Chondrocyte (in vitro differentiated cells): Measurements from ENCODE around the gene CLCN7. TPM values are rescaled to one million over a fixed set of nuclear protein-coding genes. Genes with fewer than 3 reads are reported as not detected.
"Not testable (repeated sequence)": the region's sequence is repeated elsewhere in the genome, so short reads cannot be mapped to it uniquely, and the experiment has no call there.

Experiments
- DNase-seq: peaks from one replicate; pipeline ENCODE4 v3.0.0; 2021; ENCODE audit warnings: mixed read lengths, low spot score
- H3K27ac Mint-ChIP-seq: one replicate; pipeline ENCODE4 v1.8.0; 2021; ENCODE audit warnings: mild to moderate bottlenecking, moderate library complexity, mixed read lengths; ENCODE audit not compliant: unreplicated experiment
- H3K27me3 Mint-ChIP-seq: 2 replicates; pipeline ENCODE4 v1.8.0; 2021; ENCODE audit warnings: low read depth, mixed read lengths
- H3K36me3 Mint-ChIP-seq: 2 replicates; pipeline ENCODE4 v1.8.0; 2021; ENCODE audit warnings: low read depth, mixed read lengths
- H3K4me1 Mint-ChIP-seq: 2 replicates; pipeline ENCODE4 v1.8.0; 2021; ENCODE audit warnings: low read depth, mild to moderate bottlenecking, mixed read lengths
- H3K4me3 Mint-ChIP-seq: one replicate; pipeline ENCODE4 v1.8.0; 2021; ENCODE audit warnings: mild to moderate bottlenecking, moderate library complexity, mixed read lengths; ENCODE audit not compliant: unreplicated experiment
- H3K9me3 Mint-ChIP-seq: 2 replicates; pipeline ENCODE4 v1.8.0; 2021; ENCODE audit warnings: low read depth, mixed read lengths
- CTCF ChIP-seq: fragments of 200-600 bp; sonication (generic); IDR thresholded peaks from 2 replicates; pipeline ENCODE4 v1.5.0; 2021; ENCODE audit warnings: antibody characterized with exemption, mild to moderate bottlenecking, moderate library complexity
- total RNA-seq: library from RNA; stranded (reverse); gene quantifications from 3 replicates; pipeline ENCODE4 v1.2.1, GENCODE V29; 2021

The CLCN7 gene
- total RNA-seq, 1 donor from 2014 or later: 97.0 TPM

- Mint-ChIP-seq H3K27me3 (no peaks in the 10 kb centered on the region), H3K27ac (no peak overlapping the region), H3K4me3 (no peak overlapping the region), H3K36me3 (peaks cover 6% of the 10 kb centered on the region), H3K9me3 (no peaks in the 10 kb centered on the region), H3K4me1 (no peaks in the 10 kb centered on the region)
- no peak for TF ChIP-seq CTCF
- DNase-seq: no peak
Observed at GRCh38 chr16:1444730-1445517, 29.9 kb downstream of the CLCN7 start.

GRCh38 chr16:1443980-1444729, 30.7 kb downstream of the CLCN7 start, which contains the start of gene CCDC154:
Gene CCDC154, minus strand, starts transcription at chr16:1444556. Its CDS starts 234 bp downstream, at chr16:1444322.
- no peak for DNase-seq
- TF ChIP-seq CTCF: no peak
- Mint-ChIP-seq H3K36me3 (peaks cover 1% of the 10 kb centered on the region), H3K27me3 (no peaks in the 10 kb centered on the region), H3K4me3 (no peak within 1 kb of the TSS), H3K9me3 (no peaks in the 10 kb centered on the region), H3K27ac (no peak within 1 kb of the TSS), H3K4me1 (no peaks in the 10 kb centered on the region)

- TF ChIP-seq CTCF: no peak
- no peak overlapping the region for H3K27ac Mint-ChIP-seq
- no peak overlapping the region for H3K4me3 Mint-ChIP-seq
- no peak for DNase-seq
- no peaks in the 10 kb centered on the region for H3K9me3 Mint-ChIP-seq
- H3K27me3 Mint-ChIP-seq: no peaks in the 10 kb centered on the region
- H3K4me1 Mint-ChIP-seq: no peaks in the 10 kb centered on the region
- H3K36me3 Mint-ChIP-seq: peaks cover 1% of the 10 kb centered on the region
Observed at GRCh38 chr16:1443403-1443973, 31.3 kb downstream of the CLCN7 start.

- Mint-ChIP-seq H3K4me1 (no peaks in the 10 kb centered on the region), H3K9me3 (no peaks in the 10 kb centered on the region), H3K27me3 (no peaks in the 10 kb centered on the region), H3K4me3 (no peak overlapping the region), H3K27ac (no peak overlapping the region), H3K36me3 (peaks cover 1% of the 10 kb centered on the region)
- no peak for TF ChIP-seq CTCF
- no peak for DNase-seq
Observed at GRCh38 chr16:1442697-1443096, 32.1 kb downstream of the CLCN7 start.

- no peak for DNase-seq
- Mint-ChIP-seq H3K4me1 (no peaks in the 10 kb centered on the region), H3K27me3 (no peaks in the 10 kb centered on the region), H3K27ac (no peak overlapping the region), H3K9me3 (no peaks in the 10 kb centered on the region), H3K4me3 (no peak overlapping the region), H3K36me3 (peaks cover 1% of the 10 kb centered on the region)
- TF ChIP-seq CTCF: no peak
Observed at GRCh38 chr16:1441391-1441829, 33.4 kb downstream of the CLCN7 start.

GRCh38 chr16:1439699-1440074, 35.1 kb downstream of the CLCN7 start:
- not testable (repeated sequence) for H3K9me3 Mint-ChIP-seq, H3K4me1 Mint-ChIP-seq, H3K4me3 Mint-ChIP-seq, H3K27ac Mint-ChIP-seq, H3K36me3 Mint-ChIP-seq, H3K27me3 Mint-ChIP-seq, DNase-seq
